GM21390 (cell line): Measurements from ENCODE around the gene AK9.
"Not testable (repeated sequence)": the region's sequence is repeated elsewhere in the genome, so short reads cannot be mapped to it uniquely, and the experiment has no call there.

Source experiments
- ATAC-seq: cut with Tn5 transposase; IDR thresholded peaks from one replicate; pipeline ENCODE4 v1.9.1; 2021; ENCODE audit not compliant: unreplicated experiment

AK9 gene

GRCh38 chr6:109482905-109483734 lies 207.9 kb downstream of the AK9 start, which contains the start of gene ZBTB24:
TSS of gene ZBTB24 (minus strand) at chr6:109483219. CDS start at chr6:109482026, 1,193 bp downstream.
- ATAC-seq = peak; percentile 88

DNA sequence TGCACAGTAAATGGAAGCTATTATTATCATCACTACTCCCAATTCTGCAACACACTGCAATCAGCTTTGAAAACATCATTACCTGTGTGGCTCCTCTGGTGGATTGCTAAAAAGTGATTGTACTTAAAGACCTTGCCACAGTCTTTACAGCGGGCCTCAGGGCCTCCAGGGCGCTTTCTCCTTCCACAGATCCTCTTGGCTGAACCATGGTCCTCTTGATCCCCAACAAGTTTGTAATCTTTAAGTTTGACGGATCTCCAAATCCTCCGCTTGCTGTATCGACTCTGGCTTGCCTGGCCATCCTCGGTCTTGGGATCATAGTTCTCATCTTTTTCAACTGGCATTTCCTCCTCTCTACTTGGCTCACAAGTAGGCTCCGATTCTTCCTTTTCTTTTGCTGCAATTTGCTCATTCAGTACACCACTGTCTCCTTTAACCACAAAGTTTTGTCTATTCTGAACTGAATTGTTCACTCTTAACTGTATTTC lies 210.0 kb downstream of the AK9 start:
- ATAC-seq = no peak

GRCh38 chr6:109478841-109479624 lies 212.0 kb downstream of the AK9 start:
- no peak for ATAC-seq

DNA sequence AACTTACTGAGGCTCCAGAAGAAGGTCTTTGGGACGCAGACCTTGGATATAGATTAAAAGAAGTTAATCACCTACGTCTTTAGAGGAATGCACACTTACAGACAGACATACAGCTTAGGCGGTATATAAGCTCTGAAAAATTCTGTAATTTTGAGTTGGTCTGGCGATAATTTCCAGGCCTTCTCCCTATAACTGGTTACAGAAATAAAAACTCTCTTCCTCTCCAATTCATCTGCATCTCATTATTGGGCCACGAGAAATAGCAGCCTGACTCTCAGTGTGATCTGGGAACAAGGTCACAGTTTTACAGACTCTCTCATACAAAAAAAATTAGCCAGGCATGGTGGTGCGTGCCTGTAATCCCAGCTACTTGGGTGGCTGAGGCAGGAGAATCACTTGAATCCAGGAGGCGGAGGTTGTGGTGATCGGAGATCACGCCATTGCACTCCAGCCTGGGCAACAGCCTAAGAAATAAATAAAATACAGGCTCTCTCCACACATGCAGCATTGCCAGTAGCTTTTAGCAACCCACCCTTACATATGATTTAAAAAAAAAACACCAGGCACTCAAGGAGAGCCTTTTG lies 212.7 kb downstream of the AK9 start:
- ATAC-seq = no peak

DNA sequence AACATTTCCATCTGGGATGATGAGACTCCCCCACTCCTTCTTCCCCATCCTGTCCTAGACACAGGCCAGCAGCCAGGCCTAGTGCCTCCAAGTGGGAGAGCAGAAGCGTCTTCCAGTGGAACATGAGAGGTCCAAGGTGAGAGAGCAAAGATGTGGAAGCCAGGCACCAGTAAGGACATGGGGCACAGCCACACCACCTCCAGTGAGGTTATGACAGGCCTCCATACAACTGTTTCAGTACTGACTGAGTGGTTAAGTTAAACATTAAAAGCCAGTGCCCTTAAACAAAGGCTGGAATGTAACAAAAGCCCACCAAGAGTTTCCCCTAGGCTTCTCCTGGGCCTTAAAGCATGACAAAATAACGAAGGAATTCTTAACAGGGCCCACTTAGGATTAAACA lies 213.3 kb downstream of the AK9 start:
- no peak for ATAC-seq

DNA sequence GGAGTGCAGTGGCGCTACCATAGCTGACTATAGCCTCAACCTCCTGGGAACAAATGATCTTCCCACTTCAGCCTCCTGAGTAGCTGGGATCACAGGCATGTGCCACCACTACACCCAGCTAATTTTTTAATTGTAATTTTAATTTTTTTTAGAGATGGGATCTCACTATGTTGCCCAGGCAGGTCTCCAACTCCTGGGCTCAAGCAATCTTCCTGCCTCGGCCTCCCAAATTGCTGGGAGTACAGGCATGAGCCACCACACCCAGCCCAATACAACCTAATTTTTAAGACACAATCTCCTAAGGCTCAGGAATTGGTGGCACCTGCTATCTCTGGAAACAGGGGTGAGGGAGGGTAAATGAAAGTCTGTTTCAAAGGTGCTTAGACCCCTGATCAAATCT lies 213.8 kb downstream of the AK9 start:
- no peak for ATAC-seq

DNA sequence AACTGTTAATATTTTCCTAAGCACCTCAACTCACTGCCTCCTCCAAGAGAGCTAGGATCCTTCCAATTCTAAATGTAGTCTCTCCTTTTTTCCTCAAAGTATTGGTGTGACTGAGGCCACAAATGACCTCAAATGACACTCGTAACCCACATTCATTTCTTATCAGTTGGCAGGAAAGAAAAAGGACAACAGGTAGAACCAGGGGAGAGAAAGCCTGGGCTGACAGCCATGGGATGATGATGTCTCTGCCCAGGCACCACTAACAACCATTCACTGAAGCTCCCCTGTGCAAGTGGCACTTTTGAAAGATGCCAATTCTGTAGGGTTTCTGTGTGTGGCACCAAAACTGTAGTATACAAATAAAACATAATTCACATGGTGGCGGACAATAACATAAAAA lies 215.4 kb downstream of the AK9 start:
- no peak for ATAC-seq

DNA sequence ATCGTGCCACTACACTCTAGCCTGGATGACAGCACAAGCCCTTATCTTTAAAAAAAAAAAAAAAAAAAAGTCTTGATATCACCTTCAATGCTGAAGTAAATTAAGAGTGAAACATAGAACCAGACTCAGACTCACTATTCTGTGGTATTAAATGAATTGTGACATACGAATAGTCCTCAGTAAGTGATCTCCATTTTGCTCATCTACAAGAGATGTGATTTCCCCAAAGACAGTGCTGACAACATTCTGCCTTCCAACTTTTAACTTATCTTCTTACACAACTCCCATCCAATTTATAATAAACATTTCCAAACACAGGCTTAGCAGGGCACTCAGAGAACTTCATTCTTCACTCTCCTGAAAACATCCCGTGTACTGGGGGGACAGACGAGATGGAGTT lies 216.0 kb downstream of the AK9 start:
- no peak for ATAC-seq

DNA sequence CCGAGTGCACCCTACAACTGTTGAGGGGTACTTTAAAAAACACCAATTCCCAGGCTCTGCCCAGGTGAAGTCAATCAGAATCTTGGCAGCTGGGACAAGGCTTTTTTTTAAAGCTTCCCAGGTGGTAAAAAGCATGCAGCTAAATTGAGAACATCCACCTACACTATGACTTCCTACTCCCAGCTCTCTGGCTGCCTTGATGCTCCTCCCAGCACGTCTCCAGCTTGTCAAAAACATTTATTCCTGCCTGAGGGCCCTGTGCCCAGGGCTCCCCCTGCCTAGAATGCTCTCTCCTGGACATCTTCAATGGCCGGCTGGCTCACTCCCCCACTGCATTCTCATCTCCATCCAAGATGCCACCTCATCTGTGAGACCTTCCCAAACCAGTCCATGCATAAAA lies 217.9 kb downstream of the AK9 start:
- ATAC-seq = no peak

DNA sequence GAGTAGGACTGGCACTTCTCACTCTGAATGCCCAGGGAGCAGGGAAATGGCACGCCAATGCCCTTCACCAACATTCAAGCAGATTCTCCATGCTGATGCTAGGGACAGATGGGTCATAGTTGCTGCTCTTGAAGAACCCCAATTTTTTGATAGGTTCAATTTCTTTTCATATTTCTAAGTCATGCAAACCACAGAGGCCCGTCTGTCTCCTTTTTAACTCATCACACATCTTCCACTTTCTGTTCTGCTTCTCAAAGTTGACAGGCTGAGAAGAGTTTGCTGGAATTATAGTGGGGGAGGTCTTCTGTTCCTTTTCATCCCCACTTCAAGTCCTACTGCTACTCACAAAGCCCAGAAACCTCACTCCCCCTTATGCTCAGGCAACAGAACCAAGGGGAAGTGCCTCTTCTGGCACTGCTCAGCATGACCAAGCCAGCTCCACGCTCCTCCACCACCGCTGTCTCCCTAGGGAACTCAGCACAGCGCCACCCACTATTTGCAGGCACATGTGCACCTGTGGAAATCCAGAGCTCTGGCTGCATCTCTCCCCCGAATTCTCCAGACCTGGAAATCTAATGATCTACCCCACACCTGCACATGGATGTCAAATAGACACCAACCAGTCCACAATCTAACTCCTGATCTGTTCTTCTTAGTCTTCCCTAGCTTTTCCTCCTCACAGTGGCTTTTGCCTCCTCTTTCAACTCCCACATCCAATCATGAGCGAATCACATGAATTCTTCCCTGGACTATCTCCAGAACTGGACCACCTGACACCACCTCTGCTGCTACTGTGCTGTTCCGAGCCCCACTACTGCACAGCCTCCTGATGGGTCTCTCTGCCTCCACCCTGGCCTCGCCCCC lies 218.6 kb downstream of the AK9 start:
- ATAC-seq = peak; percentile 59

- no peak for ATAC-seq
Measured at GRCh38 chr6:109471105-109471810, 219.7 kb downstream of the AK9 start.

GRCh38 chr6:109469591-109470189 lies 221.3 kb downstream of the AK9 start:
- ATAC-seq = no peak

- ATAC-seq = no peak
Measured at GRCh38 chr6:109467696-109468095, 223.3 kb downstream of the AK9 start.

DNA sequence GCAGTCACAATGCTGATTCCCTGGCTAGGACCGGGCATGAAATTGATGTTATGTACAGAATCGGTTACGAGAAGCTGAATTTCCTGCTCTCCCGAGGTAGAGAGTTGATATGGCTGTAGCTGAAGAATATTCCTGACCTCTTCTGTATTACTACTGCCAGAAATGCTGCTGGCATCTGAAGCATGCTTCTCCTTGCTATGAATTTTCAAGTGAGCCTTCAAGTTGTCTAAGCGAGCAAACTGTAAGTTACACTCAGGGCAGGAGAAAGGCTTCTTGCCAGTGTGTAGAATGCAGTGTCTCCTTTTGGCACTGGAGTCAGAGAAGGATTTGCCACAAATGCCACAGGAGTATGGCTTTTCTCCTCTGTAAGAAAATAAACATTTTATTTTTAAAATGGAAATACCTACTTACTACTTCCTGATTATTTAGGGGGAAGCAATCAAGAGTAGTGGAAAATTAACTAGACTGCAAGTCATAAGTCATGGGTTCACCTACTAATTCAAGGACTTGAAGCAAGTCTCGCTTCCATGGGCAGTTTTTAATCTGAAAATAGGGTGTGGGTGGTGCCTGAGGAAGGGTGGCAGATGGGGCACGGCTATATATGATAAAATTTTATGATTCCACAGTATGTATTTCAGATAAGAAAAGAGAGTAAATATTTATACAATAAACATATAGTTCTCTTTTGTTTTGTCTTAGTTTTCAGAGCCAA lies 224.6 kb downstream of the AK9 start:
- ATAC-seq = no peak

GRCh38 chr6:109465772-109466171 lies 225.2 kb downstream of the AK9 start:
- ATAC-seq = no peak

DNA sequence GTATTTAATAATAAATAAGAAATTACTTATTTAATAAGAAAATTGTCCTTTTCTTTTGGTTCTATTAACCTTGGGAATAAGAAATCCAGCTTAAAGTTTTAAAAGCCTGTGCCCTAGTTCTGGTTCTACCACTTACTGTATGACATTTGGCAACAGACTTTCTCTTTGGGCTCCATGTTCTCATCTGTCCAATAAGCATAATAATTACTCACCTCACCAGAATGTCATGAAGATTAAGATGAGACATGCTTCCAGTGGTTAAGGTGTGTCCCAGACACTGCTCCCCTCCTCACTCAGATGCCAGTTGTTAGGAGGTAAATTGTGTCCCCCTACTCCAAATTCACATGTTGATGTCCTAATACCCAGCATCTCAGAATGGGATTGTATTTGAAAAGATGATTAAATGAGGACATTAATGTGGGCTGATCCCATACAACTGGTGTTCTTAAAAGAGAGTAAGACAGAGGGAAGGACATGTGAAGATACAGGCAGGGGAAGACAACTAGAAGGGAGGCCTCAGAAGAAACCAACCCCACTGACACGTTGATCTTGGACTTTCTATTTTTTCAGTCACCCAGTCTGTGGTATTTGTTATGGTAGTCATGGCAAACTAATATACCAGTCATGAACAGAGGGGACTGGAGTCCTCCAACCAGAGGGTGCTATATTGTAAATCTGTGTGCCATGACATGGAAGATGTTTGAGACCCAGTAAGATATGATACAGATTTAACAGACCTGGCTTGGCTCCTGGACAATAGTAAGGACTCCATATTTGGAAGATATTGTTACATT lies 229.1 kb downstream of the AK9 start:
- ATAC-seq = no peak

DNA sequence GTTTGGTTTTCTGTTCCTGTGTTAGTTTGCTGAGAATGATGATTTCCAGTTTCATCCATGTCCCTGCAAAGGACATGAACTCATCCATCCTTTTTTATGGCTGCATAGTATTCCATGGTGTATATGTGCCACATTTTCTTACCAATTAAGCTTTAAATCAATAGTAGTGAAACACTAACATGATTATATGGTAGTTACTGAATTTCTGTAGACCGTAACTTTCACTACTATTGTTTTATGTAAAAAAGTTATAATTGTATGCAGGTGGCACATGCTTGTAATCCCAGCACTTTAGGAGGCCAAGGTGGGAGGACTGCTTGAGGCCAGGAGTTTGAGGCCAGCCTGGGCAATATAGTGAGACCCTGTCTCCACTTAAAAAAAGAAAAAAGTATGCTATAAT lies 229.8 kb downstream of the AK9 start:
- ATAC-seq = not testable (repeated sequence)

DNA sequence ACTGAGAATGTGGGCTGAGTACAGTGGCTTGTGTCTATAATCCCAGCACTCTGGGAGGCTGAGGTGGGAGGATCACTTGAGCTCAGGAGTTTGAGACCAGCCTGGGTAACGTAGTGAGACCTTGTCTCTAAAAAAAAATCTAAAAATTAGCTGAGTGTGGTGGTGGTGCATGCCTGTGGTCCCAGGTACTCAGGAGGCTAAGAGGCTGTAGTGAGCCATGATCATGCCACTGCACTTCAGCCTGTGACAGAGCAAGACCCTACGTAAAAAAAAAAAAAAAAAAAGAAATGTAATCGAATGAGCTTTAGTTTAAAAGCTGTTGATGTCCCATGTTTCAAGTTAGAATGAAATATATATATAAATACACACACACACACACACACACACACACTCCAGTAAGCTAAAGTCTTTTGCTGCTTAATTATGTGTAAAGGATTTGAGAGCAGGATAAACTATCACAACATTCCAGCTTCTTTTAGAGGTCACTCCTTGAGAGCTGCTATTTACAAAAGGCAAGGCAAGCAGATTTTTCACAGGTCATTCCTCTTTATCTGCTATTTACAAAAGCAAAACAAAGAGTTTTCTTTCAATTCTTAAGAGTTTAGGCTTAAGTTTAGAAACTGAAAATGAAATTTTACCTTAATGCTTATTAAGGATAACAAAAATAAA lies 230.7 kb downstream of the AK9 start:
- ATAC-seq = no peak
